AG09319 (cell line): ENCODE data around the gene RPS18.
"Not testable (repeated sequence)": the region's sequence is repeated elsewhere in the genome, so short reads cannot be mapped to it uniquely, and the experiment has no call there.

Experiments
- DNase-seq: peaks from one replicate; pipeline ENCODE4 v3.0.0-alpha.2; 2010; ENCODE audit warnings: low read depth; ENCODE audit errors: extremely low read depth
- CTCF ChIP-seq: IDR thresholded peaks from 2 replicates; pipeline ENCODE4 v1.5.1; 2011; ENCODE audit warnings: low read depth, mild to moderate bottlenecking, inconsistent platforms, low read length, moderate library complexity

Gene RPS18

GRCh38 chr6:33271468-33272274 lies at the start of gene RPS18, which contains the start of gene VPS52:
TSS of gene RPS18 (plus strand) at chr6:33272075. CDS start at chr6:33272120, 45 bp downstream.
TSS of gene VPS52 (minus strand) at chr6:33271876. CDS start at chr6:33271675, 201 bp downstream.
- no peak for TF ChIP-seq CTCF
- peak; percentile 99 for DNase-seq

- not testable (repeated sequence) for DNase-seq
These were observed 45.3 kb upstream of the RPS18 start for GRCh38 chr6:33226503-33227120.

DNA sequence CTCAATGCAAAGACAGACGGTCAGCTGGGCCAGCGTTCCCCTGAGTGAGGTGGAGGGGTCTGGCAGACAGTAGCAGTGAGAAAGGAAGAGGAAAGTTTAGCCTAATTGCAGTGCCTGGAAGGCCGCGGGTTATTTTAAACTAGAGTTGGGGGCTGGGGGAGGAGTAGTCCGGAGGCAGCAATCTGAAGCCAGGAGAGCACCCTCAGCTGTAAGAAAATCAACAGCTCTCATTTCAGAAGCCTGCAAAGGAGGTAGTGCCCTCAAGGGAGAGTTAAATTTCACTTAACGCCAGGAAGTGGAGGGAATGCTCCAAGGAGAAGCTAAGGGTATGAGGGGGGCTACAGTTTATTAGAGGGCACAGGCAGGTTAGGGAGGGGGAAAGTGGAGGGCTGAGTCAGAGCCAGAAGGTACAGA lies 36.6 kb upstream of the RPS18 start:
- TF ChIP-seq CTCF, result no peak
- DNase-seq, result no peak

GRCh38 chr6:33236328-33236727 lies 35.5 kb upstream of the RPS18 start:
- no peak for TF ChIP-seq CTCF
- no peak for DNase-seq

DNA sequence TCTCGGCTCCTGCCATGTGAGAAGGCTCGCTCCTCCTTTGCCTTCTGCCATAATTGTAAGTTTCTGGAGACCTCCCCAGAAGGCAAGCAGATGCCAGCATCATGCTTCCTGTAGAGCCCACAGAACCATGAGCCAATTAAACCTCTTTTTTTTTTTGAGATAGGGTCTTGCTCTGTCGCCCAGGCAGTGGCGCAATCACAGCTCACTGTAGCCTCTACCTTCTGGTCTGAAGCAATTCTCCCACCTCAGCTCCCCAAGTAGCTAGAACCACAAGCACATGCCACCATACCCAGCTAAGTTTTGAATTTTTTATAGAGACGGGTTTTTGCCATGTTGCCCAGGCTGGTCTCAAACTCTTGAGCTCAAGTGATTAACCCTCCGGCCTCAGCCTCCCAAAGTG lies 35.0 kb upstream of the RPS18 start:
- no peak for TF ChIP-seq CTCF
- DNase-seq, result no peak

GRCh38 chr6:33237741-33238140 lies 34.1 kb upstream of the RPS18 start:
- no peak for DNase-seq
- TF ChIP-seq CTCF, result no peak

GRCh38 chr6:33241968-33242367 lies 29.9 kb upstream of the RPS18 start:
- no peak for TF ChIP-seq CTCF
- DNase-seq, result no peak
